Measurements from ENCODE around the gene OSBPL6.

GRCh38 chr2:178315488-178315948 is 121.2 kb downstream of the OSBPL6 start:
- TF ChIP-seq SP1 (IDR thresholded peaks at IDR 0.05) (no peak), FOXA1 (IDR thresholded peaks at IDR 0.05) (no peak), TARDBP (IDR thresholded peaks at IDR 0.05) (no peak), LEF1 (IDR thresholded peaks at IDR 0.05; ENCODE audit: borderline replicate concordance) (no peak), ARNT (IDR thresholded peaks at IDR 0.05) (no peak), ZNF384 (IDR thresholded peaks at IDR 0.05) (no peak), HDGF (IDR thresholded peaks at IDR 0.05; ENCODE audit: borderline replicate concordance) (no peak), FOXM1 (IDR thresholded peaks at IDR 0.05; ENCODE audit: borderline replicate concordance) (no peak), SUZ12 (IDR thresholded peaks at IDR 0.05) (no peak), BHLHE40 (IDR thresholded peaks at IDR 0.05; ENCODE audit: borderline replicate concordance) (no peak), FOXK2 (IDR thresholded peaks at IDR 0.05) (no peak), NFRKB (IDR thresholded peaks at IDR 0.05) (no peak), CTBP1 (IDR thresholded peaks at IDR 0.05; ENCODE audit: borderline replicate concordance) (0 out of 2 replicates have a peak, but pooled peaks have one; percentile 15)
